ENCODE measurements around the gene CRIP1.

CRIP1 gene

GRCh38 chr14:105482486-105483110, 4.1 kb upstream of the CRIP1 start:
- DNase-seq: no peak

GRCh38 chr14:105483300-105484068, 3.2 kb upstream of the CRIP1 start:
- no peak for DNase-seq

- no peak for DNase-seq
These were observed 2.4 kb upstream of the CRIP1 start for GRCh38 chr14:105484069-105484996.

- DNase-seq: no peak
These were observed 1.7 kb upstream of the CRIP1 start for GRCh38 chr14:105484997-105485393.

- DNase-seq: peak; percentile 25
These were observed 935 bp upstream of the CRIP1 start for GRCh38 chr14:105485739-105486162.

GRCh38 chr14:105486974-105487448, 325 bp downstream of the CRIP1 start:
- DNase-seq: no peak

GRCh38 chr14:105487449-105487985, 831 bp downstream of the CRIP1 start:
- no peak for DNase-seq

- no peak for DNase-seq
These were observed 1.5 kb downstream of the CRIP1 start for GRCh38 chr14:105487986-105488777.

- DNase-seq: no peak
These were observed 2.3 kb downstream of the CRIP1 start for GRCh38 chr14:105488781-105489541.

GRCh38 chr14:105489542-105490266, 3.0 kb downstream of the CRIP1 start:
- peak; percentile 59 for DNase-seq

GRCh38 chr14:105490267-105490571, 3.5 kb downstream of the CRIP1 start:
- DNase-seq: no peak

- peak; percentile 100 for DNase-seq
These were observed 4.1 kb downstream of the CRIP1 start, which contains the start of gene TEDC1 for GRCh38 chr14:105490572-105491365. TSS of gene TEDC1 (plus strand) at chr14:105491246. CDS start at chr14:105491376, 130 bp downstream.

GRCh38 chr14:105491366-105491973, 4.8 kb downstream of the CRIP1 start:
- DNase-seq: no peak

- DNase-seq: no peak
These were observed 5.6 kb downstream of the CRIP1 start for GRCh38 chr14:105492031-105492970.

GRCh38 chr14:105492971-105493871, 6.5 kb downstream of the CRIP1 start:
- DNase-seq: no peak

- DNase-seq: no peak
These were observed 7.4 kb downstream of the CRIP1 start for GRCh38 chr14:105493921-105494605.

GRCh38 chr14:105494606-105494929, 7.9 kb downstream of the CRIP1 start:
- no peak for DNase-seq
